GM18507 (cell line): ENCODE results near the gene KRTCAP2.
A peak's percentile ranks its signal among the peaks of the same experiment; 100 is the strongest.
"Not testable (repeated sequence)": the region's sequence is repeated elsewhere in the genome, so short reads cannot be mapped to it uniquely, and the experiment has no call there.

Experiments used
- DNase-seq: peaks from one replicate; pipeline ENCODE4 v3.0.0; 2011; ENCODE audit warnings: low read depth; ENCODE audit not compliant: insufficient read length; ENCODE audit errors: extremely low spot score
- FAIRE-seq: peaks from 2 replicates; lab custom pipeline; 2011; peaks lifted over from hg19 to GRCh38; lab: Jason Lieb, UNC

Gene KRTCAP2

DNA sequence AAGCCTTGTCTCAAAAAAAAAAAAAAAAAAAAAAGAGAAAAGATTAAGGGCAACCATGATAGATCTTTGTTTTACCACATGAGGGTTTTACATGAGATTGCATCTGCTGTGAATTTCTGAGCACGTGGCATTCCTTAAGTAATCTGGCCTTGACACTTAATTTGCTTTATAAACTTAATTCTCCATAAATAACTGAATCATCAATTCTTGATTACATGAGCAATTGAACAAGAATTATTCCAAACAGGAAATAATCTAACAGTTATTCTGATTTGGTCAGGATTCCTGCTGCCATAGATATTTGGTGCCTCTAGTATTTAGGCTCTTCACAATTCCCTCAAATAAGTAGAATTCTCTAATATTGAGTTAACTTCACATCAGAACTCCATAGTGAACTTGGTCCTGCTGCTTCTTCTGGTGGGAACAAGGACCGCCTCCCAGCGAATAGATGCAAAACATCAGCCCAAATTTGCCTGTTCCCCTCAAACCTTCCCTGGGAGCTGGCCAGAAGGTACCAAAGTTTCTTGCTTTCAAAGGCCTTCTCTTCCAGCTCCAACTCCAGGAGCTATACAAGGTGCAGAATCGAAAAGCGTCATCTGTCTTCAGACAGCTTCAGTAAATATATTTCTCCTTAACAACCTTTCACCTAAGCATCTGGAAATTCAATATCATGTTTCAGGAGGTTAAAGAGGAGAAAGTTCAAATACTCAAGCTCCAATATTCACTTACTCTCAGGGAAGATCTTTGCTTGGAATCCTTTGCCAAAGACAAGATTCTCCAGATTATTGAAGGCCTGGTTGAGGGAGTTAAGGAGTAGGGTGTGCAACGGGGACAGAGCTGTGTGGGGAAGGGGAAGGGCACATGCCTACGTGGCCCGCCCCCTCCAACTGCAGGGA, 1.0 kb downstream of the KRTCAP2 start:
- DNase-seq (no peak), FAIRE-seq (no peak)

DNA sequence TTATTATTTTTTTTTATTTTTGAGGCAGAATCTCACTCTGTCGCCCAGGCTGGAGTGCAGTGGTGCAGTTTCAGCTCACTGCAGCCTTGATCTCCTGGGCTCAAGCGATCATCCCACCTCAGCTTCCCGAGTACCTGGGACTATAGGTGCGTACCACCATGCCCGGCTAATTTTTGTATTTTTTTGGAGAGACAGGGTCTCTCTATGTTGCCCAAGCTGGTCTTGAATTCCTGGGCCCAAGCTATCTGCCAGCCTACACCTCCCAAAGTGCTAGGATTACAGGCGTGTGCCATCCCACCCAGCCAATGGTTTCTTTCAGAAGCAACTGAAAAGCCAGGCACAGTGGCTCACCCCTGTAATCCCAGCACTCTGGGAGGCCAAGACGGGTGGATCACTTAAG, 2.3 kb downstream of the KRTCAP2 start:
- FAIRE-seq = no peak
- DNase-seq = no peak

DNA sequence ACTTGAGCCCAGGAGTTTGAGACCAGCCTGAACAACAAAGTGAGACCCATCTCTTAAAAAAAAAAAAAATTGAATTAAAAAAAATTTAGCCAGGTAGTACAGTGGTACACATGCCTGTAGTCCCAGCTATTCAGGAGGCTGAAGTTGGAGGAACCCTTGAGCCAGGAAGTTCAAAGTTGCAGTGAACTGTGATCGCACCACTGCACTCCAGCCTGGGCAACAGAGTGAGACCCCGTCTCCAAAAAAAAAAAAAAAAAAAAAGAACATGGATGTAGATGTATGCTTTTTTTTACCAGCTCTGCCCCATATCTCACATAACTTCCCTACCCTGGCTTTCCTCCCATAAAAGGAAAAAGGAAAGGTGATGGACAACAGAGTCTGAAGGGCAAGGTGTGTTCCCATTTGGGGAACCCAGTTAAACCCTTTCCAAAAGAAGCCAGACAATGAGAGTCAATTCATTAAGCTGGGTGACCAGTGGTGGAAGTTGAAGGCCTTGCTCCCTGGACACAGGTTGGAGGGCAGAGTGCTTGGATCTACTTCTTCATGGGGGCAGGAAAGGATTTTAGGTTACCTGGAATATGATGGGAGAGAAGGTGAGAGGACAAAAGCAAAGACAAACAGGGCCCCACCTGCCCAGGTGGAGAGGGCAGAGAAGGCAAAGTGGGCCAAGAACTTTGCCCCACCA, 2.9 kb downstream of the KRTCAP2 start:
- DNase-seq (no peak), FAIRE-seq (no peak)

DNA sequence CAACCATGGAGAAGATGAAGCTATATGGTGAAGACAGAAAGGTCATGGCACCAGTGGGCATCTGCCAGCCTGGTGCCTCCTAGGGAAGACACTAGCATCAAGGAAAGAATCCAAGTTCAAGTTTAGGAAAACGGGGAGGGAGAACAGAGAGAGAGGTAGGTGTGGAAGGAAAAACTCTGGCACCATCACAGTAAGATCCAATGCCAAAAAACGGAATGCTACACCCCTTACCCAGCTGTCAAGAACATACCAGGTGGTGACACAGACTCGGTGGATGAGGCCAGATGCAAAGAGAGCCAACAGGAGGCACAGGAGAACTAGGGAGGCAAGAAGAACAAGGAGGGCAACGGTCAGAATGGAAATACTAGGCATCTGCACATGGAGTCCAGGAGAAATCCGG, 3.6 kb downstream of the KRTCAP2 start:
- no peak for DNase-seq
- FAIRE-seq = no peak

DNA sequence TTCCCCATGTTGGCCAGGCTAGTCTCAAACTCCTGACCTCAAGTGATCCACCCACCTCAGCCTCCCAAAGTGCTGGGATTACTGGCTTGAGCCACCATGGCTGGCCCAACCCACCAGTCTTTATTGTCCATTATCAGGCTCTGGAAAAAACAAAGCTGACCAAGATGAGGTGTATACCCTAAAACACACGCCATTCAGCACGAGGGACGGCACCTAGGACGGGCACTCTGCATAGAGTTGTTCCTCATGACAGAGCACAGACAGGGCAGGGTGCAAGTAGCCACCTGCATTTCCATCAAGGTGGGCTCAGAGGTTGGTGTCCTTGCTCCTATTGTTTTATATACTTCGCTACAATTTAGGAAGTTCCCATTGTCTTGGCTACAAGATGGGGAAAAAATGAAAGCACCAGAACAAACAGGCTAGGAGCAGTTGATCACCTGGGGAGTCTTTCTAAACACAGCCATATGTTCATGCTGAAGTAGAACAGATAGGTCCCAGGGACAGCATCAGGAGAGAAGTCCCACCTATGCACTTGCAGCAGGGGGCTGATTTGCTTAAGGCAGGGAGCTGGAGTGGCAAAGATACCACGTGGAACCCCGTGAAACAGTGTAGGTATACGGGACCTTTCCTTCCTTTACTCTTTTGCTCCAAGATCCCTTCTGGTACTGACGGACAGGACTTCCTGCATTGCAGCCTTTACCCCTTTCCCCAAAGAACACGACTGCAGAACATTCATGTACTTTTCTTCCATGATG, 4.5 kb downstream of the KRTCAP2 start:
- DNase-seq (no peak), FAIRE-seq (no peak)

DNA sequence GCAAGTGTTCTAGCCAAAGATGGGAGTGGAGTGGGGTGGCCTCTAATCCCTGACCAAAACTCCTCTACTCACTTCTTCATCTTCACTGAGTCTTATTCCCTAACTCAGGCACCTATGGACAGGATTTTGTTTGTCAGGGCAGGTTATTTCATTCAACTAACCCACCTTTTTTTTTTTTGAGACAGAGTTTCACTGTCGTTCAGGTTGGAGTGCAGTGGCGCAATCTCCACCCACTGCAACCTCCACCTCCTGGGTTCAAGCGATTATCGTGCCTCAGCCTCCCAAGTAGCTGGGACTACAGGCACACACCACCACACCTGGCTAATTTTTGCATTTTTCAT, 5.0 kb downstream of the KRTCAP2 start:
- FAIRE-seq, DNase-seq: not testable (repeated sequence)

DNA sequence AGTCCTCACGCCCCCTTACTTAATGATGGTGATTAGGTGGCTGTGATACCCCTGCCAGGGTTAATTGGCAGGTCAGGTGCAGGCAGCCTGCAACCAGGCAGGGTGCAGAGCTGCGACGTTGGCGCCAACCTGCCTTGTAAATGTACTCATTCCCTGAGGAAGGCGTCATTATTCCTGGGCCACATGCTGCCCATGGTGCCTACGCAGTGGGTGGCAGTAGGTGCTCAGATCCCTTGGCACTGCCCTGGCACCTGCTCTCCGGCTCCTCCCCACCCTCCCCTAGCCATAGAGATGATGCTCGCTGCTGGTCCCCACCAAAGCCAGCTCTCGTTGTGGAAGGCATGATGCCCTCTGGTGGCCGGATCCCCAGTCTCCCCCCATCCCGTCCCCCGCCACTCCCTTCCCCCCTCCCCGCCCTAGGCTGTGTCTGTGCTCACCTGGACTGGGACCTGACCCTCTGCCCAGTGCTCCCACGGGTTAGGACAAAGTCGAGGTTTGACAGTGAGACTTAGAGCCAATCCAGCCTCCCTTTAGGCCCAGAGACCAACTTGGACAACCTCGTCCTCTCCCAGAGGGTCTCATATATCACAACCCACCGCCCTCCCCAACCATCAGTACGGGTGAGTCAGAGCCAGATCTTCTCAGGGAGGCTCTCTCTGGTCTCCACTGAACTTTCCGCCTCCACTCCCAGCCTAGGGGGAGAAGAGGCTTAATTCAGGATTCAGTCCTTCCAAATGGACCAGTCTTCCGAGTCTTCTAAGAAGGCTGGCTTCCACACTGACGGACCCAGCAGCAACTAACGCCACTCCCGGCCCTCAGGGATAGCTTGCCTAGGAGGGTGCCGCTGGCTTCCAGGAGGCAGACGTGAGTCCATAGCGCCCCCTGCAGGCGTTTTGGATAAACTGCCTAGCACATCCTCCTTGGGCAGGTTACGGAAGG, 5.7 kb downstream of the KRTCAP2 start:
- FAIRE-seq = peak; percentile 77

DNA sequence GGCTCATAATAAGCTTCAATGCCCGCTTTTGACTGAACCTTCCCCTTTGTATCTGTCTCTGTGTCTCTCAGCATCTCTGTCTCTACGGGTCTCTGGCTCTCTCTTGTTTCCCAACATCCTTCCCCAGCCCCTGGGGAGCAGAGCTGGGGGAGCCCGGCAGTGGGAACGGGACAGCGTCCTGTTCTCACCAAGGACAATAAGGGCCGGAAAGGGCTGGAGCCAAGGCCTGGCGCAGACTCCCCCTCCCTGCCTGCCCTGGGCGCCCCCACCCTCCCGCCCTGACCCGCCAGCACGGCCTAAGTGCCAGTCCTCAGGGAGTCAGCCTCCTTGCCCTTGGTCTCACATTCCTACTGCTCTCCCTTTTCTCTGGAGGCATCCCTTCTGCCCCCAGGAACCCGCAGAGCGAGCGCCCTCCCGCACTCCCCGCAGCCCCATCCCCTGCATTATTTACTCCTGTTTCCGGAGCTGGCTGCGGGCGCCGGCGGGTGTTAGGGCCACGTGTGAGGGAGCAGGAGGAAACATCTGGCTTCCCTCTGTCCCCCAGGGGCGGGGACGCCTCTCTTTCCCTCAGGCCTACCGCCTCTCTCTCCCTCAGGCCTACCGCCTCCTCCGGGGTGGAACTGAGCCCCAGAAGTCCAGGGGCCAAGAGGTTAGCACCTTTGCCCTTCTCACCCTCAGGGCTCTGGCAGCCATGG, 6.5 kb downstream of the KRTCAP2 start:
- FAIRE-seq = no peak
- DNase-seq = no peak

More for the DNA sequence above, 5.7 kb downstream of the KRTCAP2 start:
- peak; percentile 55 for DNase-seq

DNA sequence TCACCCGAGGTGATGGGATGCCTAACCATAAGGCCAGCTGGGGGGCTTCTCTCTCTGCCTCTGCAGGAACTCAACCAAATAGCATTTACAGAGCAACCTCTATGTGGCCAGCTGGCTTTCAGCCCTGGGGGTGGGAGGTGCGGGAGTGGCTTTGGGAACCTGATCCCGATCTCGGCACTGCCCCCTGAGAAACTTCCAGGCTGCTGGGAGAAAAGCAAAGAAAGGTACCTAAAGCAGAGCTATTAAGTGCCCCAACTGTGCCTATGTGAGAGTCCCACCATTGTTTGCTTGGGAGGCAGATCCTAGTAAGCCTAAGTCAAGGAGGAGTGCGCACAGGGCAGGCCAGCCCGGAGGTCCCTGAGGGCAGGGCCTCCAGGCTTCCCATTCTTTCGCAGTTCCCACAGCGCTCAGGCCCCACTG, 7.0 kb downstream of the KRTCAP2 start:
- FAIRE-seq = no peak
- no peak for DNase-seq

DNA sequence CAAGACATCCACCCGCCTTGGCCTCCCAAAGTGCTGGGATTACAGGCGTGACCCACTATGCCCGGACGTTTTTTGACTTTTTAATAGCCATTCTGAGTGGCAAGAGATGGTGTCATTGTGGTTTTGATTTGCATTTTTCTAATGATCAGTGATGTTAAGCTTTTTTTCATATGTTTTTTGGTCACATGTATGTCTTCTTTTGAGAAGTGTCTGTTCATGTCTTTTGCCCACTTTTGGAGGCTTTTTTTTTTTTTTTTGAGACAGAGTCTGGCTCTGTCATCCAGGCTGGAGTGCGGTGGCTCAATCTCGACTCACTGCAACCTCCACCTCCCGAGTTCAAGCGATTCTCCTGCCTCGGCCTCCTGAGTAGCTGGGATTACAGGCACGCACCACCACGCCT, 8.5 kb downstream of the KRTCAP2 start:
- not testable (repeated sequence) for FAIRE-seq, DNase-seq

DNA sequence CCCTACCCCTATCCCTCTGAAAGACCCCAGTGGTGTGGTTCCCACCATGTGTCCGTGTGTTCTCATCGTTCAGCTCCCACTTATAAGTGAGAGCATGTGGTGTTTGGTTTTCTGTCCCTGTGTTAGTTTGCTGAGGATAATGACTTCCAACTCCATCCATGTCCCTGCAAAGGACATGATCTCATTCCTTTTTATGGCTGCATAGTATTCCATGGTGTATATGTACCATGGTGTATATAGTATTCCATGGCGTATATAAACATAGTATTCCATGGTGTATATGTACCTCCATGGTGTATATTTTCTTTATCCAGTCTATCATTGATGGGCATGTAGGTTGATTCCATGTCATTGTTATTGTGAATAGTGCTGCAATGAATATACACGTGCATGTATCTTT, 9.3 kb downstream of the KRTCAP2 start:
- not testable (repeated sequence) for DNase-seq, FAIRE-seq

DNA sequence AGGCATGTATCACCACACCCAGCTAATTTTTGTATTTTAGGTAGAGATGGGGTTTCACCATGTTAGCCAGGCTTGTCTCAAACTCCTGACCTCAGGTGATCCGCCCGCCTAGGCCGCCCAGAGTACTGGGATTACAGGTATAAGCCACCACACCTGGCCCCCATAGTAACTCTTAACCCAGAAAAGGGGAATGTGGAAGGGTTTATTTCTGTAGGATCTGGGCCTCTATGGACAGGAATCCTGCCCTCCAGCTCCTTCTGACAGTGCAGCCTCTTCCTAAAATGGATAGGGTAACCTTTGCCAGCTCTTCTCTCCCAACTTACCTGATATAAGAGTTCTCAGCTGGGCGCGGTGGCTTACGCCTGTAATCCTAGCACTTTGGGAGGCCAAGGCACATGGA, 10.5 kb downstream of the KRTCAP2 start:
- not testable (repeated sequence) for DNase-seq, FAIRE-seq

DNA sequence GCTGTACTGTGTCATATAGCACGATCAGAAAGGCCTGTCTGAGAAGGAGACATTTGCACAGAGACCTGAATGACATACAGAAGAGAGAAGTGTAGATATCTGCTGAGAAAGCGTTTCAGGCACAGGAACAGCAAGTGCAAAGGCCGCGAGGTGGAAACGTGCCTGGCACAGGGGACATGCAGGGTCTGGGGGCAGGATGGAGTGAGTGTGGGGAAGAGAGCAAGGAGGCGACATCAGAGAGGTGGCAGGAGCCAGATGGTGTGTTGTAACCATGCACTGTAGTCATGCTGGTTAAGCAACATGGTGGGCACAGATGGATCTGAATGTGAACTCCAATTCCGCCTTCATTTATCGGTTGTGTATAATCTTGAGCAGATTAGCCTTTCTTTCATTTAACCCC, 13.0 kb downstream of the KRTCAP2 start:
- FAIRE-seq = no peak
- no peak for DNase-seq

DNA sequence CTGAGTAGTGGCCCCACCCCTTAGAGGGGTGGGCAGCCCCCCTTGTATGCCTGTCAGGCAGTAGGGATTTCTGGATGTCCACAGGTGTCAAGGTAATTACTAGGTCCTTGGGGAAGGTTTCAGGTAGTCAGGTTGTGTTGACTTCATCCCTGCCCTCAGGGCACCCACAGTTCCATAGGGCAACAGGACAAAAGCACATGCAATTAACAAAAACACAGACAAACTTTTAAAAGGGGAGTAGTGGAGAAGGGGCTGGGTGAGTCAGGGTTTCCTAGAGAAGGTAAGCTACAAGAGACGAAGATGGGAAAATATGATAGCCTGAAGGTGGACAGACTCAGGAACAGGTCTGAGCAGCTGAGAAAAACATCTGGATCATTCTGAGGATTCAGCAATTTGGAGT, 14.1 kb downstream of the KRTCAP2 start:
- no peak for FAIRE-seq
- DNase-seq = no peak

DNA sequence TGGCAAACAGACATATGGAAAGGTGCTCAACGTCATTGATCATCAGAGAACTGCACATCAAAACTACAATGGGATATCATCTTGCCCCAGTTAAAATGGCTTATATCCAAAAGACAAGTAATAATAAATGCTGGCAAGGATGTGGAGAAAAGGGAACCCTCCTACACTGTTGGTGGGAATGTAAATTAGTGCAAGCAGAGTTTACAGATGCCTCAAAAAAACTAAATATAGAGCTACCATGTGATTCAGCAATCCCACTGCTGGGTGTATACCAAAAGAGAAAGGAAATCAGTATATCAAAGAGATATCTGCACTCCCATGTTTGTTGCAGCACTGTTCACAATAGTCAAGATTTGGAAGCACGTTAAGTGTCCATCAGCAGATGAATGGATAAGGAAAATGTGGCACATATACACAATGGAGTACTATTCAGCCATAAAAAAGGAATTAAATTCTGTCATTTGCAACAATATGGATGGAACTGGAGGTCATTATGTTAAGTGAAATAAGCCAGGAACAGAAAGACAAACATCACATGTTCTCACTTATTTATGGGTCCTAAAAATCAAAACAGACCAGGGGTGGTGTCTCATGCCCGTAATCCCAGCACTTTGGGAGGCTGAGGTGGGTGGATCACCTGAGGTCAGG, 17.0 kb downstream of the KRTCAP2 start:
- not testable (repeated sequence) for DNase-seq, FAIRE-seq

DNA sequence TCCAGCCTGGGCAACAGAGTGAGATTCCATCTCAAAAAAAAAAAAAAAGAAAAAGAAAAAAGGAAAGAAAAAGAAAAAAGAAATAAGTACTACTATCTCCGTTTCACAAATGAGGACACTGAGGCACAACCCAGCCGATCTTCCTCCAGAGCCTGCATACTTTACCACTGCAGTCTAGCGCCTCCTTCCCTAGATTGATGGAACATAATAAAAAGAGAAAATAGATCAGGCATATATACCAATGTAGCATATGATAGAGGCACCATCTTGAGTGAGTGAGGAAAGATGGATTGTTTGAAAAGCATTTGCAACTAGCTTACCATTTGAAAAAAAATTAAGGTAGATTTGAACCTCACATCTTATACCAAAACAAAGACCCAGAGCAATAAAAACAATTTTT, 27.6 kb downstream of the KRTCAP2 start:
- DNase-seq = no peak

DNA sequence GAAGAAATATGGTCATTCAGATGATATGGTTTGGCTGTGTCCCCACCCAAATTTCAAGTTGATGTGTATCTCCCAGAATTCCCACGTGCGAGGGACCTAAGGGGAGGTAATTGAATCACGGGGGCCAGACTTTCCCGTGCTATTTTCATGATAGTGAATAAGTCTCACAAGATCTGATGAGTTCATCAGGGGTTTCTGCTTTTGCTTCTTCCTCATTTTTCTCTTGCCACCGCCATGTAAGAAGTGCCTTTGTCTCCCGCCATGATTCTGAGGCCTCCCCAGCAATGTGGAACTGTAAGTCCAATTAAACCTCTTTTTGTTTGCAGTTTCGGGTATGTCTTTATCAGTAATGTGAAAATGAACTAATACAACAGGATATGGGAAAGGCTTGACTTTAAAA, 31.4 kb downstream of the KRTCAP2 start:
- FAIRE-seq (no peak), DNase-seq (no peak)

More for the DNA sequence above, 27.6 kb downstream of the KRTCAP2 start:
- FAIRE-seq = no peak

DNA sequence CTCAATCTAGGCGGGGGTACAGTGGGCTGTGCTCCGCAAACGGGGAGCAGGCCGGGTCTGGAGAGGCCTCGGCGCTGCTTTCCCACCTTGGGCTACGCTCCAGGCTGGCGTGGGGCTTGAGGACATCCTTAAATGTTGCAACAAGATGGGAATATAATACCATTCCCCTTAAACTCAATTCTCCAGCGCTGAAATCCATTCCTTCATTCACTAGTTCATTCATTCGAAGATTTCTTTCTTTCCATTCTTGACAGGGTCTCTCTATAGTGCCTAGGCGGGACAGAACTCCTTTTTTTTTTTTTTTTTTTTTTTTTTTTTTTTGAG, 32.5 kb downstream of the KRTCAP2 start:
- DNase-seq (no peak), FAIRE-seq (no peak)
